Body of pancreas (tissue), 4 donors: ENCODE results near the gene OTUD7B.

Experiments used
- POLR2A ChIP-seq, 3 donors: fragments of 450-650 bp; IDR thresholded peaks; one replicate each; pipeline ENCODE4 v1.6.1; 2016; ENCODE audit warnings: antibody characterized with exemption in 3 of 3, mild to moderate bottlenecking in 2 of 3
- TF ChIP-seq, protein P1 (sequence below), 7 experiments: fragments of 450-650 bp in 4 of 7; fragments of 200-600 bp in 3 of 7; sonication (generic) in 3 of 7; IDR thresholded peaks; one replicate each; pipeline ENCODE4 v1.5.1; 2016 to 2019; ENCODE audit warnings: antibody characterized with exemption in 7 of 7

DNA sequence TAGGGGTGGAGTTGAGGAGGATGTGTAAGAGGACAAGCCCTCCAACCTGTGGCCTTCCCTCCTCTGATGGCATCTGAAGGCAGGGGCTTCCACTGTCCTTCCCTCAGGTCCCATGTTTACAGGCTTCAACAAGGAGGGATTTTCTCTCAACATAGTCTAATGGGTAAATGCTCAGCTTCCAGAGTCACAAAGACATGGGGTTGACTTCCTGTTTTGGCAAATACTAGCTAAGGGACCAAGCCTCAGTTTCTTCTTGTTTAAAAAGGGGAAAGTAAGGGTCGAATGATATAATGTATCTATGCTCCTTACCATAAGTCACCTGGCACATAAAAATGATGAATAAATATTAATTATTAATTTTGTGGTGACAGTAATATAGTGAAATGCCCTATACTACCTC, 96.0 kb downstream of the OTUD7B start:
- TF ChIP-seq POLR2A (IDR thresholded peaks at IDR 0.05): no peak
- TF ChIP-seq, protein P1, sequence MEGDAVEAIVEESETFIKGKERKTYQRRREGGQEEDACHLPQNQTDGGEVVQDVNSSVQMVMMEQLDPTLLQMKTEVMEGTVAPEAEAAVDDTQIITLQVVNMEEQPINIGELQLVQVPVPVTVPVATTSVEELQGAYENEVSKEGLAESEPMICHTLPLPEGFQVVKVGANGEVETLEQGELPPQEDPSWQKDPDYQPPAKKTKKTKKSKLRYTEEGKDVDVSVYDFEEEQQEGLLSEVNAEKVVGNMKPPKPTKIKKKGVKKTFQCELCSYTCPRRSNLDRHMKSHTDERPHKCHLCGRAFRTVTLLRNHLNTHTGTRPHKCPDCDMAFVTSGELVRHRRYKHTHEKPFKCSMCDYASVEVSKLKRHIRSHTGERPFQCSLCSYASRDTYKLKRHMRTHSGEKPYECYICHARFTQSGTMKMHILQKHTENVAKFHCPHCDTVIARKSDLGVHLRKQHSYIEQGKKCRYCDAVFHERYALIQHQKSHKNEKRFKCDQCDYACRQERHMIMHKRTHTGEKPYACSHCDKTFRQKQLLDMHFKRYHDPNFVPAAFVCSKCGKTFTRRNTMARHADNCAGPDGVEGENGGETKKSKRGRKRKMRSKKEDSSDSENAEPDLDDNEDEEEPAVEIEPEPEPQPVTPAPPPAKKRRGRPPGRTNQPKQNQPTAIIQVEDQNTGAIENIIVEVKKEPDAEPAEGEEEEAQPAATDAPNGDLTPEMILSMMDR (IDR thresholded peaks at IDR 0.05): no peak
